OCI-LY3 (cell line): ENCODE results near the gene DOCK2.

Experiments
- EZH2phosphoT487 ChIP-seq: fragments of 200-600 bp; shearing (Covaris generic); IDR thresholded peaks from 2 replicates; pipeline ENCODE4 v1.6.1; 2018; ENCODE audit warnings: antibody characterized with exemption, mixed run types, low read depth
- TF ChIP-seq, protein P1 (sequence below): fragments of 200-600, 300-600 bp; sonication (generic); IDR thresholded peaks from 2 replicates; pipeline ENCODE4 v1.5.1; 2014; ENCODE audit warnings: antibody characterized with exemption, low read length, low read depth

DNA sequence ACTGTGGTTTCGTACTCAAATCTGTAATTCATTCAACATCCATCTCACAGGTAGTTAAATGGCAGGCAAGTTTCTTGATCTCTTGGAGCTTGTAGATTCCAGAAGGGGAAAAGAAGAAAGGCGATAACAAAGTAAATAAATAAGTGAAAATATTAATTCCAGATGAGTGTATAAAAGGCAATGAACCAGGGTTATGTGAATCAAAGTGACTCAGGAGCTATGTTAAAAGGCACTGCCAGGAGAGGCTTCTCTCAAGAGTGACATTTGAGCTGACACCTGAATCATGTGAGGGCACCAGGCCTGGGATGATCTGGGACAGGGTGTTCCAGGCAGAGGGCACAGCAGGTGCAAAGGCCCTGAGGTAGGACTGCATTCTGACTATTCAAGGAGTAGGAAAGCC lies 45.0 kb downstream of the DOCK2 start:
- TF ChIP-seq, protein P1, sequence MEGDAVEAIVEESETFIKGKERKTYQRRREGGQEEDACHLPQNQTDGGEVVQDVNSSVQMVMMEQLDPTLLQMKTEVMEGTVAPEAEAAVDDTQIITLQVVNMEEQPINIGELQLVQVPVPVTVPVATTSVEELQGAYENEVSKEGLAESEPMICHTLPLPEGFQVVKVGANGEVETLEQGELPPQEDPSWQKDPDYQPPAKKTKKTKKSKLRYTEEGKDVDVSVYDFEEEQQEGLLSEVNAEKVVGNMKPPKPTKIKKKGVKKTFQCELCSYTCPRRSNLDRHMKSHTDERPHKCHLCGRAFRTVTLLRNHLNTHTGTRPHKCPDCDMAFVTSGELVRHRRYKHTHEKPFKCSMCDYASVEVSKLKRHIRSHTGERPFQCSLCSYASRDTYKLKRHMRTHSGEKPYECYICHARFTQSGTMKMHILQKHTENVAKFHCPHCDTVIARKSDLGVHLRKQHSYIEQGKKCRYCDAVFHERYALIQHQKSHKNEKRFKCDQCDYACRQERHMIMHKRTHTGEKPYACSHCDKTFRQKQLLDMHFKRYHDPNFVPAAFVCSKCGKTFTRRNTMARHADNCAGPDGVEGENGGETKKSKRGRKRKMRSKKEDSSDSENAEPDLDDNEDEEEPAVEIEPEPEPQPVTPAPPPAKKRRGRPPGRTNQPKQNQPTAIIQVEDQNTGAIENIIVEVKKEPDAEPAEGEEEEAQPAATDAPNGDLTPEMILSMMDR, result no peak
- no peak for TF ChIP-seq EZH2phosphoT487
